Measurements from ENCODE around the gene CCNG2.

DNA sequence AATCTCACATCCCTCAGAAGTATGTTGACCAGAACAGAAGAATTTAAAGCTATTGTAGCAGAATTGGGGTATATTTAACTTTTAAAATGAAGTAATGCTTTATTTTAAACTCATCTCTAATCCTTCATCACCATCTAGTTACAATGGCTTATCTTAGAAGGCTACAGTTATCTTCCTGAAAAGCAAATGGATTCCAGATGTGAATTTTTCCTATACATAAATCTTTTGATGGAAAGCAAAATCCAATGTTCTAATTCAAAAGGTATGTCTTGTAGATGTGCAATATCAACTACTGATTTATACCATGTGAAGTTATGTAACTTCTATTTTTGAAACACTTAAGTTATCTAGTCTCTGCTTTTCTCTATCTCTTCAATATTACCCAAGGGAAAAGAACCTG is 47.6 kb downstream of the CCNG2 start:
- TF ChIP-seq POLR2A (IDR thresholded peaks at IDR 0.05), result no peak
- TF ChIP-seq, protein P1, sequence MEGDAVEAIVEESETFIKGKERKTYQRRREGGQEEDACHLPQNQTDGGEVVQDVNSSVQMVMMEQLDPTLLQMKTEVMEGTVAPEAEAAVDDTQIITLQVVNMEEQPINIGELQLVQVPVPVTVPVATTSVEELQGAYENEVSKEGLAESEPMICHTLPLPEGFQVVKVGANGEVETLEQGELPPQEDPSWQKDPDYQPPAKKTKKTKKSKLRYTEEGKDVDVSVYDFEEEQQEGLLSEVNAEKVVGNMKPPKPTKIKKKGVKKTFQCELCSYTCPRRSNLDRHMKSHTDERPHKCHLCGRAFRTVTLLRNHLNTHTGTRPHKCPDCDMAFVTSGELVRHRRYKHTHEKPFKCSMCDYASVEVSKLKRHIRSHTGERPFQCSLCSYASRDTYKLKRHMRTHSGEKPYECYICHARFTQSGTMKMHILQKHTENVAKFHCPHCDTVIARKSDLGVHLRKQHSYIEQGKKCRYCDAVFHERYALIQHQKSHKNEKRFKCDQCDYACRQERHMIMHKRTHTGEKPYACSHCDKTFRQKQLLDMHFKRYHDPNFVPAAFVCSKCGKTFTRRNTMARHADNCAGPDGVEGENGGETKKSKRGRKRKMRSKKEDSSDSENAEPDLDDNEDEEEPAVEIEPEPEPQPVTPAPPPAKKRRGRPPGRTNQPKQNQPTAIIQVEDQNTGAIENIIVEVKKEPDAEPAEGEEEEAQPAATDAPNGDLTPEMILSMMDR (IDR thresholded peaks at IDR 0.05), result no peak

Measured in uterus (tissue), 2 donors.